SK-N-SH treated with all-trans-retinoic acid at 6 μM for 48 hours (cell line): Measurements from ENCODE around the gene ZMYND11.
A peak's percentile ranks its signal among the peaks of the same experiment; 100 is the strongest.

ENCODE experiments used
- ATAC-seq: fragments of 200-7000 bp; cut with Tn5 transposase; 3 replicates; pipeline ENCODE4 v1.9.1; 2020; ENCODE audit warnings: mild to moderate bottlenecking, moderate library complexity
- ARNTL ChIP-seq: fragments of 450-650 bp; formaldehyde crosslinking; IDR thresholded peaks from 2 replicates; pipeline ENCODE4 v1.5.0; 2020; ENCODE audit warnings: low read depth, mild to moderate bottlenecking, moderate library complexity, borderline replicate concordance
- BACH2 ChIP-seq: fragments of 250-450 bp; sonication (Bioruptor Pico); IDR thresholded peaks from 2 replicates; pipeline ENCODE4 v1.9.0; 2021; ENCODE audit warnings: mild to moderate bottlenecking, borderline replicate concordance
- CSDC2 ChIP-seq: fragments of 250-450 bp; sonication (Bioruptor Pico); IDR thresholded peaks from 2 replicates; pipeline ENCODE4 v1.5.0; 2020; ENCODE audit warnings: mild to moderate bottlenecking, moderate library complexity
- ESRRG ChIP-seq: fragments of 250-450 bp; sonication (Bioruptor Pico); IDR thresholded peaks from 2 replicates; pipeline ENCODE4 v1.6.1; 2021; ENCODE audit warnings: mild to moderate bottlenecking
- ISL1 ChIP-seq: fragments of 250-450 bp; sonication (Bioruptor Pico); IDR thresholded peaks from 2 replicates; pipeline ENCODE4 v2.1.2; 2022; ENCODE audit warnings: mild to moderate bottlenecking, moderate library complexity
- OSR1 ChIP-seq: fragments of 250-450 bp; sonication (Bioruptor Pico); IDR thresholded peaks from 2 replicates; pipeline ENCODE4 v1.8.0; 2022; ENCODE audit warnings: moderate library complexity, mild to moderate bottlenecking, inconsistent platforms
- PPARA ChIP-seq: fragments of 250-450 bp; sonication (Bioruptor Pico); IDR thresholded peaks from 2 replicates; pipeline ENCODE4 v1.5.0; 2020; ENCODE audit warnings: mild to moderate bottlenecking, borderline replicate concordance
- RARB ChIP-seq: fragments of 250-450 bp; sonication (Bioruptor Pico); IDR thresholded peaks from 2 replicates; pipeline ENCODE4 v1.8.0; 2021; ENCODE audit warnings: mild to moderate bottlenecking, moderate library complexity
- SNAI2 ChIP-seq: fragments of 250-450 bp; sonication (Bioruptor Pico); IDR thresholded peaks from 2 replicates; pipeline ENCODE4 v1.5.0; 2020; ENCODE audit warnings: mild to moderate bottlenecking, moderate library complexity
- TCF4 ChIP-seq: fragments of 250-450 bp; sonication (Bioruptor Pico); IDR thresholded peaks from 2 replicates; pipeline ENCODE4 v1.8.0; 2021; ENCODE audit warnings: mild to moderate bottlenecking, moderate library complexity, borderline replicate concordance
- TOX ChIP-seq: fragments of 250-450 bp; sonication (Bioruptor Pico); IDR thresholded peaks from 2 replicates; pipeline ENCODE4 v1.8.0; 2021; ENCODE audit warnings: mild to moderate bottlenecking, moderate library complexity, borderline replicate concordance
- ZC3H10 ChIP-seq: fragments of 250-450 bp; sonication (Bioruptor Pico); IDR thresholded peaks from 2 replicates; pipeline ENCODE4 v1.5.1; 2021; ENCODE audit warnings: mild to moderate bottlenecking, moderate library complexity
- ZFP3 ChIP-seq: fragments of 250-450 bp; sonication (Bioruptor Pico); IDR thresholded peaks from 2 replicates; pipeline ENCODE4 v1.5.0; 2020; ENCODE audit warnings: mild to moderate bottlenecking, moderate library complexity
- ZFP30 ChIP-seq: fragments of 450-650 bp; formaldehyde crosslinking; IDR thresholded peaks from 2 replicates; pipeline ENCODE4 v1.5.0; 2022; ENCODE audit warnings: mild to moderate bottlenecking, moderate library complexity
- ZNF565 ChIP-seq: fragments of 450-650 bp; formaldehyde crosslinking; conservative IDR thresholded peaks from 2 replicates; pipeline ENCODE4 v1.5.0; 2020; ENCODE audit warnings: low read depth, mild to moderate bottlenecking, moderate library complexity
- TF ChIP-seq, protein P1 (sequence below): fragments of 250-450 bp; sonication (Bioruptor Pico); IDR thresholded peaks from 2 replicates; pipeline ENCODE4 v1.5.1; 2020; ENCODE audit warnings: low read depth, mild to moderate bottlenecking, moderate library complexity
- TF ChIP-seq, protein P2 (sequence below): fragments of 250-450 bp; sonication (Bioruptor Pico); IDR thresholded peaks from 2 replicates; pipeline ENCODE4 v1.8.0; 2020; ENCODE audit warnings: mild to moderate bottlenecking, moderate library complexity, borderline replicate concordance
- TF ChIP-seq, protein P3 (sequence below): fragments of 250-450 bp; sonication (Bioruptor Pico); IDR thresholded peaks from 2 replicates; pipeline ENCODE4 v1.5.0; 2020; ENCODE audit warnings: mild to moderate bottlenecking, moderate library complexity
- TF ChIP-seq, protein P4 (sequence below): fragments of 250-450 bp; sonication (Bioruptor Pico); IDR thresholded peaks from 2 replicates; pipeline ENCODE4 v1.8.0; 2021; ENCODE audit warnings: low read depth, mild to moderate bottlenecking, moderate library complexity, borderline replicate concordance
- TF ChIP-seq, protein P5 (sequence below): fragments of 250-450 bp; sonication (Bioruptor Pico); IDR thresholded peaks from 2 replicates; pipeline ENCODE4 v1.5.1; 2021; ENCODE audit warnings: mild to moderate bottlenecking, moderate library complexity

ZMYND11 gene

DNA sequence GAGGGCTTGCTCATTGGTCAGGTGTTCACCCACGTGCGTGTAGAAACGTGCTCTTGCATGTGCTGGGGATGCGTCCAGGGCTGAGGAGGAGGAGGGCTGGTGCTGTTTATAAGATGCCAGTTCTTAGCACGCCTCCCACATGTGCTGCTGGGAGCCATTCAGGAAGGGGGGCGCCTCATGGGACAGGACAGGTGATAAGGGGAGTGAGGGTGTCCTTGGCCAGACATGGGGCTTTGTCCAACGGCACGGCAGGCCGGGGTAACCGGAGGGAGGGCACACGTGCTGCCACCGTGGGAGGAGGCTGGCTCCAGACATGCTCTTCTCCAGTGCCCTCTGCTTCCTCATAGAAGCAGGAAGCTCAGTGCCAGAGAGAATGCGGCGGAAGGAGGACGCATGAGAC, 150.0 kb downstream of the ZMYND11 start:
- TF ChIP-seq ZNF565 (CRISPR knock-in tag), result no peak
- no peak for TF ChIP-seq ISL1
- no peak for TF ChIP-seq TCF4 (CRISPR knock-in tag)
- no peak for TF ChIP-seq ARNTL (CRISPR knock-in tag)
- TF ChIP-seq, protein P1, sequence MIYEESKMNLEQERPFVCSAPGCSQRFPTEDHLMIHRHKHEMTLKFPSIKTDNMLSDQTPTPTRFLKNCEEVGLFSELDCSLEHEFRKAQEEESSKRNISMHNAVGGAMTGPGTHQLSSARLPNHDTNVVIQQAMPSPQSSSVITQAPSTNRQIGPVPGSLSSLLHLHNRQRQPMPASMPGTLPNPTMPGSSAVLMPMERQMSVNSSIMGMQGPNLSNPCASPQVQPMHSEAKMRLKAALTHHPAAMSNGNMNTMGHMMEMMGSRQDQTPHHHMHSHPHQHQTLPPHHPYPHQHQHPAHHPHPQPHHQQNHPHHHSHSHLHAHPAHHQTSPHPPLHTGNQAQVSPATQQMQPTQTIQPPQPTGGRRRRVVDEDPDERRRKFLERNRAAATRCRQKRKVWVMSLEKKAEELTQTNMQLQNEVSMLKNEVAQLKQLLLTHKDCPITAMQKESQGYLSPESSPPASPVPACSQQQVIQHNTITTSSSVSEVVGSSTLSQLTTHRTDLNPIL (CRISPR knock-in tag), result no peak
- no peak for TF ChIP-seq ESRRG (CRISPR knock-in tag)
- TF ChIP-seq, protein P2, sequence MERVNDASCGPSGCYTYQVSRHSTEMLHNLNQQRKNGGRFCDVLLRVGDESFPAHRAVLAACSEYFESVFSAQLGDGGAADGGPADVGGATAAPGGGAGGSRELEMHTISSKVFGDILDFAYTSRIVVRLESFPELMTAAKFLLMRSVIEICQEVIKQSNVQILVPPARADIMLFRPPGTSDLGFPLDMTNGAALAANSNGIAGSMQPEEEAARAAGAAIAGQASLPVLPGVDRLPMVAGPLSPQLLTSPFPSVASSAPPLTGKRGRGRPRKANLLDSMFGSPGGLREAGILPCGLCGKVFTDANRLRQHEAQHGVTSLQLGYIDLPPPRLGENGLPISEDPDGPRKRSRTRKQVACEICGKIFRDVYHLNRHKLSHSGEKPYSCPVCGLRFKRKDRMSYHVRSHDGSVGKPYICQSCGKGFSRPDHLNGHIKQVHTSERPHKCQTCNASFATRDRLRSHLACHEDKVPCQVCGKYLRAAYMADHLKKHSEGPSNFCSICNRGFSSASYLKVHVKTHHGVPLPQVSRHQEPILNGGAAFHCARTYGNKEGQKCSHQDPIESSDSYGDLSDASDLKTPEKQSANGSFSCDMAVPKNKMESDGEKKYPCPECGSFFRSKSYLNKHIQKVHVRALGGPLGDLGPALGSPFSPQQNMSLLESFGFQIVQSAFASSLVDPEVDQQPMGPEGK (CRISPR knock-in tag), result no peak
- no peak for TF ChIP-seq TOX
- TF ChIP-seq ZFP3 (CRISPR knock-in tag), result no peak
- TF ChIP-seq CSDC2 (CRISPR knock-in tag), result no peak
- TF ChIP-seq, protein P3, sequence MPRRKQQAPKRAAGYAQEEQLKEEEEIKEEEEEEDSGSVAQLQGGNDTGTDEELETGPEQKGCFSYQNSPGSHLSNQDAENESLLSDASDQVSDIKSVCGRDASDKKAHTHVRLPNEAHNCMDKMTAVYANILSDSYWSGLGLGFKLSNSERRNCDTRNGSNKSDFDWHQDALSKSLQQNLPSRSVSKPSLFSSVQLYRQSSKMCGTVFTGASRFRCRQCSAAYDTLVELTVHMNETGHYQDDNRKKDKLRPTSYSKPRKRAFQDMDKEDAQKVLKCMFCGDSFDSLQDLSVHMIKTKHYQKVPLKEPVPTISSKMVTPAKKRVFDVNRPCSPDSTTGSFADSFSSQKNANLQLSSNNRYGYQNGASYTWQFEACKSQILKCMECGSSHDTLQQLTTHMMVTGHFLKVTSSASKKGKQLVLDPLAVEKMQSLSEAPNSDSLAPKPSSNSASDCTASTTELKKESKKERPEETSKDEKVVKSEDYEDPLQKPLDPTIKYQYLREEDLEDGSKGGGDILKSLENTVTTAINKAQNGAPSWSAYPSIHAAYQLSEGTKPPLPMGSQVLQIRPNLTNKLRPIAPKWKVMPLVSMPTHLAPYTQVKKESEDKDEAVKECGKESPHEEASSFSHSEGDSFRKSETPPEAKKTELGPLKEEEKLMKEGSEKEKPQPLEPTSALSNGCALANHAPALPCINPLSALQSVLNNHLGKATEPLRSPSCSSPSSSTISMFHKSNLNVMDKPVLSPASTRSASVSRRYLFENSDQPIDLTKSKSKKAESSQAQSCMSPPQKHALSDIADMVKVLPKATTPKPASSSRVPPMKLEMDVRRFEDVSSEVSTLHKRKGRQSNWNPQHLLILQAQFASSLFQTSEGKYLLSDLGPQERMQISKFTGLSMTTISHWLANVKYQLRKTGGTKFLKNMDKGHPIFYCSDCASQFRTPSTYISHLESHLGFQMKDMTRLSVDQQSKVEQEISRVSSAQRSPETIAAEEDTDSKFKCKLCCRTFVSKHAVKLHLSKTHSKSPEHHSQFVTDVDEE (CRISPR knock-in tag), result no peak
- TF ChIP-seq, protein P4, sequence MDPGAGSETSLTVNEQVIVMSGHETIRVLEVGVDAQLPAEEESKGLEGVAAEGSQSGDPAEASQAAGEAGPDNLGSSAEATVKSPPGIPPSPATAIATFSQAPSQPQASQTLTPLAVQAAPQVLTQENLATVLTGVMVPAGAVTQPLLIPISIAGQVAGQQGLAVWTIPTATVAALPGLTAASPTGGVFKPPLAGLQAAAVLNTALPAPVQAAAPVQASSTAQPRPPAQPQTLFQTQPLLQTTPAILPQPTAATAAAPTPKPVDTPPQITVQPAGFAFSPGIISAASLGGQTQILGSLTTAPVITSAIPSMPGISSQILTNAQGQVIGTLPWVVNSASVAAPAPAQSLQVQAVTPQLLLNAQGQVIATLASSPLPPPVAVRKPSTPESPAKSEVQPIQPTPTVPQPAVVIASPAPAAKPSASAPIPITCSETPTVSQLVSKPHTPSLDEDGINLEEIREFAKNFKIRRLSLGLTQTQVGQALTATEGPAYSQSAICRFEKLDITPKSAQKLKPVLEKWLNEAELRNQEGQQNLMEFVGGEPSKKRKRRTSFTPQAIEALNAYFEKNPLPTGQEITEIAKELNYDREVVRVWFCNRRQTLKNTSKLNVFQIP (CRISPR knock-in tag), result no peak
- no peak for TF ChIP-seq ZC3H10
- TF ChIP-seq OSR1 (CRISPR knock-in tag), result no peak
- ATAC-seq, result no peak

DNA sequence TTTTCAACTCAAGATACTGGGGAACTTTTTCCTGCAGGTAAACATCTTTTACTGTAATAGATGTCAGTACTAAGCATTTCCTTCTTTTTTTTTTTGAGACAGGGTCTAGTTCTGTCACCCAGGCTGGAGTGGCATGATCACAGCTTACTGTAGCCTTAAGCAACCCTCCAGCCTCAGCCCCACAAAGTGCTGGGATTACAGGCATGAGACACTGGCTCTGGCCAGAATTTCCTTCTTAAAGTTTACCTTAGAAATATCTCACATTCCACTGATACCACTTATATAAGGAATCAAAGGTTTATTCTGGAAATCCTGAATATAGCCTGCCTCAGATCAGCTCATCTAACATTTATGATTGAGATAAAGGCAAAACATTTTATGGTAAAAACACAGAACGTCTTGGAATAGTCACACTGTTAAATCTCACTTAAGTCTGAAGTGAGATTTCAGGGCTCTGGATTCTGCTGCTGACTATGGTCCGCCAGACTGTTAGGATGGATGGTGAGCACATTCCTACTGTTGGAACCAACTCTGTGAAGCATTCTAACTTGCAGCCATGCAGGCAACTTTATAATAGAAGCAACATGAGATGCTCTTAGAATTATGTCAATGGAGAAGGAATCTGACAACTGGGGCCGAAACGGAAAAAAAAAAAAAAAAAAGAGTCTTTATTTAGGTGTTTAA, 151.9 kb downstream of the ZMYND11 start:
- TF ChIP-seq ESRRG (CRISPR knock-in tag), result no peak
- no peak for TF ChIP-seq ZNF565 (CRISPR knock-in tag)
- TF ChIP-seq BACH2 (CRISPR knock-in tag), result no peak
- ATAC-seq, result no peak

DNA sequence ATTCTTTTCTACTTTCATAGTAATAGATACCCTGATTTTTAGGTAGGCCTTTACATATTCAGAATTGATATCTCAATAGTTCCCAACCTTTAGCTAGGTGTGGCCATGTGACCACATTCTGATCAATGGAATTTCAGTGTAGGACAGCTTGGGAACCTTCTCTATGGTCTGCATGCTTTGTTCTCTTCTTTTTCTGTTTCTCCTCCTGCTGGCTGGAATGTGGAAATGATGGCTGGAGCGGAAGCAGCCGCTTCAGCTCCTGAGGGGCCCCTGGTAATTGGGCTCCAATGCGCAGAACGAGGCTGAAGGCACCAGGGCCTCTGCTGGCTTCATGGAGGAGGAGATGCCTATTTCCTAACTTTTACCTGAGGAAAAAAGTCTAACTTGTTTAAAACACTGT, 152.6 kb downstream of the ZMYND11 start:
- ATAC-seq, result 0 out of 3 replicates have a peak, but pooled peaks have one; percentile 40
- TF ChIP-seq OSR1 (CRISPR knock-in tag) (no peak), ESRRG (CRISPR knock-in tag) (no peak), ARNTL (CRISPR knock-in tag) (no peak), ZFP30 (CRISPR knock-in tag) (no peak), BACH2 (CRISPR knock-in tag) (no peak), RARB (no peak), ISL1 (no peak), PPARA (no peak), SNAI2 (CRISPR knock-in tag) (no peak), CSDC2 (CRISPR knock-in tag) (no peak)
- TF ChIP-seq, protein P1 (CRISPR knock-in tag), result no peak
- TF ChIP-seq, protein P2 (CRISPR knock-in tag), result no peak
- TF ChIP-seq, protein P5, sequence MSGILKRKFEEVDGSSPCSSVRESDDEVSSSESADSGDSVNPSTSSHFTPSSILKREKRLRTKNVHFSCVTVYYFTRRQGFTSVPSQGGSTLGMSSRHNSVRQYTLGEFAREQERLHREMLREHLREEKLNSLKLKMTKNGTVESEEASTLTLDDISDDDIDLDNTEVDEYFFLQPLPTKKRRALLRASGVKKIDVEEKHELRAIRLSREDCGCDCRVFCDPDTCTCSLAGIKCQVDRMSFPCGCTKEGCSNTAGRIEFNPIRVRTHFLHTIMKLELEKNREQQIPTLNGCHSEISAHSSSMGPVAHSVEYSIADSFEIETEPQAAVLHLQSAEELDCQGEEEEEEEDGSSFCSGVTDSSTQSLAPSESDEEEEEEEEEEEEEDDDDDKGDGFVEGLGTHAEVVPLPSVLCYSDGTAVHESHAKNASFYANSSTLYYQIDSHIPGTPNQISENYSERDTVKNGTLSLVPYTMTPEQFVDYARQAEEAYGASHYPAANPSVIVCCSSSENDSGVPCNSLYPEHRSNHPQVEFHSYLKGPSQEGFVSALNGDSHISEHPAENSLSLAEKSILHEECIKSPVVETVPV, result no peak
- TF ChIP-seq, protein P4 (CRISPR knock-in tag), result no peak
